ENCODE results near the gene NAP1L4. TPM values are rescaled to one million over a fixed set of nuclear protein-coding genes. Genes with fewer than 3 reads are reported as not detected.

The NAP1L4 gene
- total and polyA plus RNA-seq, 2 of the 4 experiments (the other 2 are of a cell fraction) = 71.5 to 80.7 TPM

GRCh38 chr11:3007404-3008010, 15.4 kb upstream of the NAP1L4 start:
- Histone ChIP-seq H4K8ac (ENCODE audit: low read depth in 2 of 2, low read length in 2 of 2) (no peak overlapping the region), H3K4me1 (ENCODE audit: control insufficient read depth, insufficient read depth, low read length) (no peaks in the 10 kb centered on the region), H3K4me2 (ENCODE audit: low read depth, low read length) (no peak overlapping the region), H2AK5ac (ENCODE audit: low read depth, low read length) (no peak overlapping the region), H3K56ac (ENCODE audit: extremely low read depth, insufficient read depth, low read length) (no peak overlapping the region), H3K4ac (ENCODE audit: low read depth, low read length) (no peak overlapping the region), H3K14ac (replicated peaks; ENCODE audit: low read depth, low read length) (no peak overlapping the region), H2AK9ac (replicated peaks; ENCODE audit: low read depth, low read length, poor library complexity) (peak overlapping the region; percentile 63), H3K9me3 (ENCODE audit: control insufficient read depth, insufficient read depth, low read length) (no peaks in the 10 kb centered on the region), H3K23ac (ENCODE audit: low read depth, low read length) (no peak overlapping the region), H4K91ac (ENCODE audit: insufficient read depth, low read depth, low read length) (no peak overlapping the region), H3K79me1 (ENCODE audit: low read depth in 1 of 2, low read length in 2 of 2) (peaks cover 3 to 32% of the 10 kb centered on the region in 2 experiments; a peak in 3 of 4 replicates), H2AFZ (replicated peaks; ENCODE audit: low read length, poor library complexity) (no peak overlapping the region), H3K27ac (ENCODE audit: insufficient read depth, low read length) (no peak overlapping the region), H3K18ac (ENCODE audit: low read depth, low read length) (no peak overlapping the region), H2BK5ac (ENCODE audit: low read depth, low read length, poor library complexity, severe bottlenecking) (no peak overlapping the region), H3K9ac (ENCODE audit: low read depth, low read length) (no peak overlapping the region), H3K4me3 (ENCODE audit: insufficient read depth, low read depth, low read length) (no peak overlapping the region), H2BK20ac (ENCODE audit: low read depth, low read length) (no peak overlapping the region), H2BK15ac (ENCODE audit: low read depth, low read length) (no peak overlapping the region), H3K9me1 (ENCODE audit: insufficient read depth, low read length) (no peaks in the 10 kb centered on the region; the same call in 1 of the 2 replicates), H3K36me3 (ENCODE audit: control insufficient read depth, insufficient read depth, low read length) (peaks cover 86% of the 10 kb centered on the region), H4K5ac (ENCODE audit: low read depth, low read length) (no peak overlapping the region), H2BK120ac (ENCODE audit: low read depth, low read length) (no peak overlapping the region), H3K27me3 (ENCODE audit: control insufficient read depth, insufficient read depth, low read length) (no peaks in the 10 kb centered on the region), H4K20me1 (ENCODE audit: insufficient read depth, low read length) (peaks cover 16% of the 10 kb centered on the region)
- dilution Hi-C loops (cut with HindIII; ENCODE audit: low sequenced_read_pairs, unreplicated experiment) = no loop called here
- DNase-seq (no peak), ATAC-seq (ENCODE audit: low read depth) (no peak)
- ChIA-PET CTCF (no interaction called here), POLR2A (ENCODE audit: unreplicated experiment) (no interaction called here)
- no peak for TF ChIP-seq NFE2L2 (IDR thresholded peaks at IDR 0.05; ENCODE audit: low read depth, low read length)
- TF ChIP-seq, protein P1, sequence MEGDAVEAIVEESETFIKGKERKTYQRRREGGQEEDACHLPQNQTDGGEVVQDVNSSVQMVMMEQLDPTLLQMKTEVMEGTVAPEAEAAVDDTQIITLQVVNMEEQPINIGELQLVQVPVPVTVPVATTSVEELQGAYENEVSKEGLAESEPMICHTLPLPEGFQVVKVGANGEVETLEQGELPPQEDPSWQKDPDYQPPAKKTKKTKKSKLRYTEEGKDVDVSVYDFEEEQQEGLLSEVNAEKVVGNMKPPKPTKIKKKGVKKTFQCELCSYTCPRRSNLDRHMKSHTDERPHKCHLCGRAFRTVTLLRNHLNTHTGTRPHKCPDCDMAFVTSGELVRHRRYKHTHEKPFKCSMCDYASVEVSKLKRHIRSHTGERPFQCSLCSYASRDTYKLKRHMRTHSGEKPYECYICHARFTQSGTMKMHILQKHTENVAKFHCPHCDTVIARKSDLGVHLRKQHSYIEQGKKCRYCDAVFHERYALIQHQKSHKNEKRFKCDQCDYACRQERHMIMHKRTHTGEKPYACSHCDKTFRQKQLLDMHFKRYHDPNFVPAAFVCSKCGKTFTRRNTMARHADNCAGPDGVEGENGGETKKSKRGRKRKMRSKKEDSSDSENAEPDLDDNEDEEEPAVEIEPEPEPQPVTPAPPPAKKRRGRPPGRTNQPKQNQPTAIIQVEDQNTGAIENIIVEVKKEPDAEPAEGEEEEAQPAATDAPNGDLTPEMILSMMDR (conservative IDR thresholded peaks at IDR 0.05; ENCODE audit: low read depth, low read length) = no peak
- no peak for TF ChIP-seq CEBPB (IDR thresholded peaks at IDR 0.05; ENCODE audit: low read depth, low read length)
- TF ChIP-seq FOS (IDR thresholded peaks at IDR 0.05; ENCODE audit: low read depth, low read length) = no peak
- no peak for TF ChIP-seq BHLHE40 (IDR thresholded peaks at IDR 0.05; ENCODE audit: low read depth, low read length)
- TF ChIP-seq CHD1 (IDR thresholded peaks at IDR 0.05; ENCODE audit: low read depth, low read length) = no peak
- TF ChIP-seq MAFK (IDR thresholded peaks at IDR 0.05; ENCODE audit: low read depth, low read length) = no peak
- in situ Hi-C loops (cut with MboI; ENCODE audit: low sequenced_read_pairs) = no loop called here
- no TSS peak for BruUV-seq (replicated peaks)
- intact Hi-C loops (cut with micrococcal nuclease) = no loop called here
- no CpG with 5 or more reads among the region's 20 CpGs for WGBS, 2 experiments (ENCODE audit: extremely low coverage in 2 of 2, insufficient read length in 1 of 2)

All from IMR-90 (cell line).